NCI-H2196 (cell line): ENCODE results near the gene FGB.

Source experiments
- DNase-seq: peaks from one replicate; lab custom pipeline; 2025; ENCODE audit not compliant: unreplicated experiment; lab: John Stamatoyannopoulos, UW

FGB gene

GRCh38 chr4:154617820-154618317 lies 55.1 kb downstream of the FGB start:
- DNase-seq = no peak

- DNase-seq = no peak
Measured at GRCh38 chr4:154618708-154619315, 56.0 kb downstream of the FGB start.

GRCh38 chr4:154620111-154620510 lies 57.3 kb downstream of the FGB start:
- no peak for DNase-seq
